Activated naive CD8-positive, alpha-beta T cell treated with anti-CD3 and anti-CD28 coated beads, Interleukin-2, amount 10 ng/mL, durations not matched to agents 7 days and 5 days (primary cell): ENCODE results near the gene OR5M10. TPM values are rescaled to one million over a fixed set of nuclear protein-coding genes. Genes with fewer than 3 reads are reported as not detected.

ENCODE experiments used
- total RNA-seq, 2 experiments: library from RNA; stranded (reverse); gene quantifications; one replicate each; pipeline ENCODE4 v1.2.3, GENCODE V29; 2021

OR5M10 gene
- total RNA-seq, 2 experiments from 2014 or later, result not detected

Other genes with a start within 250 kb of the OR5M10 start
- not detected for gene OR8K1, start 231.7 kb downstream of the OR5M10 start, total RNA-seq
- not detected for gene OR8J1, start 223.4 kb downstream of the OR5M10 start, total RNA-seq
- not detected for gene OR8U1, start 202.1 kb downstream of the OR5M10 start, total RNA-seq
- not detected for gene OR5AL1, start 165.0 kb downstream of the OR5M10 start, total RNA-seq
- gene OR5M3, start 104.4 kb downstream of the OR5M10 start, total RNA-seq, result not detected
- not detected for gene OR5M8, start 86.4 kb downstream of the OR5M10 start, total RNA-seq
- not detected for gene OR5M11, start 34.5 kb downstream of the OR5M10 start, total RNA-seq
- gene OR5M1, start 37.2 kb upstream of the OR5M10 start, total RNA-seq, result not detected
- gene OR5AP2, start 64.7 kb upstream of the OR5M10 start, total RNA-seq, result not detected
- gene OR5AR1, start 86.0 kb upstream of the OR5M10 start, total RNA-seq, result not detected
- not detected for gene OR9G1, start 121.4 kb upstream of the OR5M10 start, total RNA-seq
- not detected for gene OR9G4, start 171.0 kb upstream of the OR5M10 start, total RNA-seq